GM19240 (cell line): ENCODE measurements around the gene RASAL2.
"Not testable (repeated sequence)": the region's sequence is repeated elsewhere in the genome, so short reads cannot be mapped to it uniquely, and the experiment has no call there.

Source experiments
- DNase-seq: peaks from one replicate; pipeline ENCODE4 v3.0.0; 2011; ENCODE audit warnings: low spot score; ENCODE audit not compliant: insufficient read length

Gene RASAL2

DNA sequence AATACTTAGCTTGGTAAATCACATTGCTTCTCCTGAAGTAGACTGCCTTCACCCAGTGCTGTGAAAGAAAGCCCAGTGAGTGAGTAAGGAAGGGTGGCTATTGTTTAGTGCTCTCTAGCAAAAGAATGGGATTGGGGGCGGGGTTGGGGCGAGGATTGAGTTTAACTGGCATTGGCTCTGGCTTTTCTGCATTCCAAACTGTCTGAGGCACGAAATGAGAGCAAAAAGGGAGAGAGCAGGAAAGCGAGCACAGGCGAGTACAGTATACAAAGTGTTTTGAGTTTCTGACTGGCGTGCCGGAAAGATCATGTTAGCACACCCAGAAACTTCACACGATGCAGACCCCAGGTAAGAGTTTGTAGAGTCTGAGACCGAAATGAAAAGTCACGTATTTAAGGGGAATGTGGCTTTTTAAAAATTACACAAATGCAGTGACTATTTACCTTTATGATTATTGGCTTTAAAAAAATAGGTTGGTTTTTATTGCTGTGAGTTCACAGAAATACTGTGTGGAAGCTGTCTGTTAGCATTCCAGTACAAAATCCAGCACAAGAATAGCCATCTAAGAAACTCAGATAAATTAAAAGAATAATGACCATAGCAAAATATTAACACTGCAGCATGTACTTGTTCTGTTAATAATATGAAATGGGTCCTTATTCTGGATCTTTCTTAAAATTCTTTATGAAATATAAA is 247.5 kb downstream of the RASAL2 start:
- DNase-seq = no peak

DNA sequence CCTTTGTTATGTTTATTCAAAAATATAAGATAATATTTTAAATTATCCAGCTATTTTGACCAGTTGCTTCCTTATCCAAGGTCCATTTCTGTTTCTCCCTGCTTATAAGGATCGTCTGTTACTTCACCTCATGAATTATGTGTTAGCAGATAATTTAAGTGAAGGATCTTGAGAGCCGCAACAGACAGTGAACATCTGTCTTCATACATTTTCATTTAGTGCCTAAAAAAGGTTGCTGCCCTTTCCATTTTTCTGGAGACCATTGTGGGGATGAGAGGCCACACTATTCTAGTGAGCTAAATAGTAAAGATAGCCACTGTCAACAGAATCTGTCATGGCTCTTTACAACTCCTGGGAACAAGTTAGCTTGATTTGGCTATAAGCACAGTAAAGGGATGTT is 248.8 kb downstream of the RASAL2 start:
- DNase-seq = no peak

DNA sequence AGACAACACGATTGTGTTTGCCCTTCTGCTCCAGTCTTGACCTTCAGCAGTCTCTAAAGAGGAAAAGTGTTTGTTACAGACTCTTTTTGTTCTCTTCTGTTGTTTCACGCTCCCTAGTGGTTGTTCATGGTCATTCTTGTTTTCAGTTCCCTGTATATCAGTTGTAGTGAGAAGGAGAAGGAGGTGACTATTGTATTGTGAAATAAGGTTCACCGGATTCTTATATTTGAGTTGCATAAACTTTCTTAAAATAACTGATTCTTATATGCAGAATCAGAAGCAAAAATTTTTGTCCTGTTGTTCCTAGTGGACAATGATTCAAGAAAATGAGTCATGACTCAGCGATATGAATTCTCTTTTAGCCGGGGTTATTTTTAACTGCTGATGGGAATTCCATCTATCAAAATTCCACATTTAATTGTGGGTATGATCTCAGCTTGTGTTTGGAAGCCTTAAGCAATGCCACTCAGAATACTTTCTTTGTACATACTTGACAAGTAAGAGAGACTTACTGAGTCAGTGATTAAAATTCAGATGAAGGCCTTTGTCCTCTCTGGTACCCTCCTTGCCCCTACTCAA is 250.7 kb downstream of the RASAL2 start:
- peak; percentile 0 for DNase-seq

GRCh38 chr1:178345238-178345637 is 251.3 kb downstream of the RASAL2 start:
- no peak for DNase-seq

GRCh38 chr1:178345807-178346206 is 251.9 kb downstream of the RASAL2 start:
- no peak for DNase-seq

DNA sequence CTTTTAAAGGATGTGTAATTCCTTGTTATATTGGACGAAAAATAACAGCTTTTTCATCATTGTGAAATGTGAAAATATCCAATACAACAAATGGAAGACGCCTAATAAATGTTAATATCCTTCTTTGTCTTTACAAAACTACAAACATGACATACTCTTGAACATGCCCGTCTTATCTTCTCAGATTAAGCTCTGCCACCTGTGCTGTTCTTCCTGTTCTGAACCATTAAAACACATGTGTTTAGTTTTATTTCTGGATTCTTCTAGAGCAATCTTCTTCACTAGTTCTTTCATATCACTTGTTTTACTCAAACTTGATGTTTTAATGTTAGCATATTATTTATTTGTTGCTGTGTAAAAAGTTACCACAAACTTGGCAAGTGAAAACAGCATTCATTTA is 255.9 kb downstream of the RASAL2 start:
- no peak for DNase-seq

DNA sequence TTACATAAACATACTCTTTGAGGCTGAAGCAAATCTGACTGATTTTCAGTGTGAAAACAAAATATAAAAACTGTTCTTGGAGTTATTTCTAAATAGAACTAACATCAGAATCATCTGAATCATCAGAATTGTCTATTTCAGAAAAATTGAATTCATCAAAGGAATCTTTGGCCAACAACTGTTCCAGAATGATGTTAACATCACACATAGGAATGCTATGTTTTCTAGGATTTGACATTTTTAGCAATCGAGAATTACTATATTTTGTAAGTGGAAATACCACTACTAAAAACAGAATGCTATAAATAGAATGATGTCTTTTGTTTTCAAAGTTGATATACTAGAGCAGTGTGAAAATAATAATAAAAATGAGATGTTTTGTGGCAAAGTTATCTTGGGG is 258.0 kb downstream of the RASAL2 start:
- not testable (repeated sequence) for DNase-seq

- no peak for DNase-seq
These were observed 259.0 kb downstream of the RASAL2 start for GRCh38 chr1:178352790-178353416.

DNA sequence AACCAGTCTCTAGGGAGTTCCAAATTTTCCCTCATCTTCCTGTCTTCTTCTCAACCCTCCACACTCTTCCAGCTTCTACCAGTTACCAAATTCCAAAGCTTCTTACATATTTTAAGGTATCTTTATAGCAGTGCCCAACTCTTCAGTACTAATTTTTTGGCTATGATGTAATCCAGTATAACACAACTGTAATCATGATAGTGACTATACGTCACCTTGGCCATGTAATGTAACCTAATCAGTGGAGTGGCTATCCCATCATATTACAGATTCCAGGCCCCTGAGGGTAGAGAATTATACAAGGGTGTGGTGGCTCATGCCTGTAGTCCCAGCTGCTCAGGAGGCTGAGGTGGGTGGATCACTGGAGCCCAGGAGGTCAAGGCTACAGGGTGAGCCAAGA is 259.6 kb downstream of the RASAL2 start:
- DNase-seq = no peak

DNA sequence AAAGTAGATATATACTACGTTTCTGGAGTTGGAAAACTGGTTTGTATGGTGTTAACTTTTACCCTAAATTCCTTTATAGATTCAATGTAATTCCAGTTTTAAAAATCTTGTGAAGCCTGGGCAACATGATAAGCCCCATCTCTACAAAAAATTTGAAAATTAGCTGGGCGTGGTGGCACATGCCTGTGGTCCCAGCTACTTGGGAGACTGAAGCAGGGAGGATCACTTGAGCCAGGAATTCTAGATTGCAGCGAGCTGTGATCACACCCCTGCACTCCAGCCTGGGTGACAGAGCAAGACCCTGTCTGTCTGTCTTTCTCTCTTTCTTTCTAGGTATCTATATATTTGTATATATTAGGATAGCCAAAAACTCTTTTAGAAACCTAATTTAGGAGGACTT is 260.9 kb downstream of the RASAL2 start:
- DNase-seq = no peak

DNA sequence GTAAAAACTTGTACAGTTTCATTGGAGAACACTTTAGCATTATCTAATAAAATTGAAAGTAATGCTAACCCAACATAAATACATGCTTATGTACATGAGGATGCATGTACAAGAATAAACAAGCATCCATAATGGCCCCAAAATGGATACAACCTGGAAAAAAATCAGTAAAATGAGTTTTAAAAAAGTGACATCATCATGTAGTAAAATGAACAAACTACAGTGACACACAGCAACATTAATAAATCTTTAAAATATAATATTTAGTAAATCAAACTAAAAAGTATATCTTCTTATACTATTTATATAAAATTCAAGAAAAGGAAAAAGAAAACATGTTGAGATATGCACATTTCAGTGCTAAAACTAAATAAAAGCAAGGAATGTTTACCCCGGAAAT is 262.4 kb downstream of the RASAL2 start:
- no peak for DNase-seq

- no peak for DNase-seq
These were observed 264.6 kb downstream of the RASAL2 start for GRCh38 chr1:178358456-178358855.

DNA sequence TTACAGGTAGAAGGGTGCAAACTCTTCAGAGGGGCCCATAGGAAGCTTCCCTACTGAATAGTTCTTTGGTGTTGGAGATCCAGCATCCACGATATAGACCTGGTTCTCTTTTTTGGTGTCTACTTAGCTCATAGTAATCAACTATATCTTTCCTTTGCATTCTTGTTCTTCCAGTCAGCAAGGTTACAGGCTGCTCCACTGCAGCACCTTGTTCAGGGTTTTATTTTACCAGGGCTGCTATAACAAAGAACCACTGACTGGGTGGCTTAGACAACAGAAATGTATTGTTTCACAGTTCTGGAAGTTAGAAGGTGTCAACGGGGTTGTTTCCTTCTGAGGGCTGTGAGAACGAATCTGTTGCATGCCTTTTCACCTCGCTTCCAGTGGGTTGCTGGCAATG is 266.5 kb downstream of the RASAL2 start:
- DNase-seq = no peak

- DNase-seq = no peak
These were observed 267.9 kb downstream of the RASAL2 start for GRCh38 chr1:178361847-178362246.

- no peak for DNase-seq
These were observed 268.8 kb downstream of the RASAL2 start for GRCh38 chr1:178362747-178363146.

- DNase-seq = no peak
These were observed 270.9 kb downstream of the RASAL2 start for GRCh38 chr1:178364782-178365181.

DNA sequence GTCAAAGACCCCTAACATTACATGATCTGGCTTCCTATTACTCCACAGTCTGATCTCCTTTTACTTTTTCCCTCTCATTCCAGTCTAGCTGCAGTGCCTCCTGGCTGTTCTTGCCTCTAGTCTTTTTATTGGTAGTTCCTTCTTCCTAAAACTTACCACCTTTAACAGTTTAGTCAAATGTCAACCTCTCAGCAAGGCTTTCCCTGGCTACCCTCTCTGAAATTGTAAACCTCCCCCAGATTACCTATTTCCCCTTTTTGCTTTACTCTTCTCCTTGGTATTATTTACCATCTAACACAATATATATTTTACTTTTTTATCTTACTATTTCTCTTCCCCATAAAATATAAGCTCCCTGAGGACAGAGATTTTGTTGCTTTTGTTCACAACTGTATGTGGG is 273.2 kb downstream of the RASAL2 start:
- DNase-seq = no peak

GRCh38 chr1:178368208-178368607 is 274.3 kb downstream of the RASAL2 start:
- DNase-seq = no peak

DNA sequence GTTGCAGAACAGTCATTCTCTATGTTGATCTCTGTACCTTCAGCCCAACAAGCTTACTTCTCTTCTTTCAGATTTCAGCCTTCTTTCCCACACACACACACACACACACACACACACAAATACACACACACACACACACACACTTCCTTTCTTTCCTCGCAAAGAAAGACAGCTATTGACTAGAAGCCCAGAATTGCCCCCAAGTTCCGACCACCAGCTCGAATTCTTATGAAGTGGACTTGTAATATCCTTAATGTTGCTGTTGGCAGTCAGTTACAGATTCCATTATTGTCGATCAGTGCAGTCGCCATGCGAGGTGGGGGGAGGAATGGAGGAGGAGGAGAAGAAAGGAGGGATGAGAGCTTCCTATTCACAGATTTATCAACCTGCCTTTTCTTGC is 277.3 kb downstream of the RASAL2 start:
- no peak for DNase-seq

GRCh38 chr1:178371933-178372388 is 278.1 kb downstream of the RASAL2 start:
- no peak for DNase-seq

DNA sequence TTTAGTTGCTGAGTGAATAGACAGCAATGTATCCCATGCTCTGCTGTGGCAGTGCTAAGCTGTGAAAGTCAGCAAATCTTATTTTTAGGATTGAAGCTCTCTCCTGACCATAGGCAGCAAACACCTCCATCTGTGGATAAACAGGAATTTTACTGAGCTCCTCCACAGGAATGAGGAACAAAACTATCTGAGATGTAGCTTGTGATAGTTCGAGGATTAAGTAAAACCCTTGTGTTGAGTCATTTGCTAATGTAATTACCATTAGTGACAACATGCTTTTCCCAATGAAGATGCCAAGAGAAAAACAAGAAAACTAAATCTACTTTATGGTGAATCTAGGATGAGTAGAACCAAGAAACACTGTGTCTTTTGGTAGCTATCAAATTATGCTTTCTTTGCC is 280.1 kb downstream of the RASAL2 start:
- no peak for DNase-seq

DNA sequence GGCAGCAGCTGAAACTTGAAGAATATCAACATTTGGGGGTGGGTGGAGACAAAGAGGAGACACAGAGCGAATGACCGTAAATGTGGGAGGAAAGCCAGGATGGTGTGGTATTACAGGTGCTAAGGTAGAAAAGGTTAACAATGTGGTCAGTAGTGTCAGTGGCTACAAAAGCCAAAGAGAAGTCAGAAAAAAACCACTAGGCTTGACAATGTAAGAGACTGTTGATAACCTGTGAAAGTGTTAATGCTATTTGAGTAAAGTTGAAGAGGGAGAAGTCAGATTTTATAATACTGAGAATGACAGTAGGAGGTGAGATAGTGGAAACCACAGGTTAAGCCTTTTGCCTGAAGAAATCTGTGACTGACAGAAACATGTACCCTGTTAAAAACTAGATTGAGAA is 282.1 kb downstream of the RASAL2 start:
- DNase-seq = no peak

DNA sequence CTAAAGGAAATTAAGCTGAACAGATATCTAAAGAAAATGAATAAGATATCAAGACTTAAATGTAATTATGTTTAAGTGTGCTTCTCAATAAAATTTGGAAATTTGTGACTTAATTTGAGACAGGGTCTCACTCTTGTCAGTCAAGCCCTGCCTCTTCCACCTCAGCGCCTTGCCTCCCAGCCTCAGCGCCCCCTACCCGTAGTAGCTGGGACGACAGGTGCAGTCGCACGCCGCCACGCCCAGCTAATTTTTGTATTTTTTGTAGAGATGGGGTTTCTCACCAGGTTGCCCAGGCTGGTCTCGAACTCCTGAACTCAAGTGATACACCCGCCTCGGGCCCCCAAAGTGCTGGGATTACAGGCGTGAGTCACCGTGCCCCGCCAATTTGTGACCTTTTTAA is 285.9 kb downstream of the RASAL2 start:
- no peak for DNase-seq
